GM12865 (cell line): ENCODE data around the gene ZNF592.
A peak's percentile ranks its signal among the peaks of the same experiment; 100 is the strongest.

Experiments
- DNase-seq: peaks from one replicate; pipeline ENCODE4 v3.0.0; 2010; ENCODE audit warnings: low read depth
- H3K4me3 ChIP-seq: 2 replicates; pipeline ENCODE4 v1.5.1; 2011; ENCODE audit warnings: mild to moderate bottlenecking, low read depth, low read length, control low read depth
- TF ChIP-seq, protein P1 (sequence below): IDR thresholded peaks from 2 replicates; pipeline ENCODE4 v1.5.1; 2011; ENCODE audit warnings: low read length, control low read depth, low read depth, inconsistent platforms; ENCODE audit not compliant: insufficient read depth; ENCODE audit errors: missing control alignments

The ZNF592 gene

DNA sequence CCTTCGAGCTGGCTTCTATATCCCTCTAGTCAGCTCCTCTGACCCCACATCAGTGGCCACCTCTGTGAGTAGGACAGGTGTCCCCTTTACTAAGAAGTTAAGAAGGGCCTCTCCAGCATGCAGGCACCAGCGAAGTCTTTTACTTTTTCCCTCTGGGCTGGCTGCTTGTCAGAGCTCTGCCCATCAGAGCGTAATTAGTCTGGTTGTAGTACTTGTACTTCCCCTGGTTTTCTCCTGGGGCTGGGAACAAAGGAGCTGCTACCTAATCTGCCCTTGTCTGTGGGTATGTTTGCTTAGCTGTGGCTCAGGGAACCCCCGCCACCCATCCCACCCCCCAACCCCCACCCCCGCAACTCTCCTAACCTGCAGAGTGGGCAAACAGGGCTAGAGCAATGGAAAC is 41.4 kb downstream of the ZNF592 start:
- no peak overlapping the region for H3K4me3 ChIP-seq
- peak; percentile 40 for DNase-seq
- TF ChIP-seq, protein P1, sequence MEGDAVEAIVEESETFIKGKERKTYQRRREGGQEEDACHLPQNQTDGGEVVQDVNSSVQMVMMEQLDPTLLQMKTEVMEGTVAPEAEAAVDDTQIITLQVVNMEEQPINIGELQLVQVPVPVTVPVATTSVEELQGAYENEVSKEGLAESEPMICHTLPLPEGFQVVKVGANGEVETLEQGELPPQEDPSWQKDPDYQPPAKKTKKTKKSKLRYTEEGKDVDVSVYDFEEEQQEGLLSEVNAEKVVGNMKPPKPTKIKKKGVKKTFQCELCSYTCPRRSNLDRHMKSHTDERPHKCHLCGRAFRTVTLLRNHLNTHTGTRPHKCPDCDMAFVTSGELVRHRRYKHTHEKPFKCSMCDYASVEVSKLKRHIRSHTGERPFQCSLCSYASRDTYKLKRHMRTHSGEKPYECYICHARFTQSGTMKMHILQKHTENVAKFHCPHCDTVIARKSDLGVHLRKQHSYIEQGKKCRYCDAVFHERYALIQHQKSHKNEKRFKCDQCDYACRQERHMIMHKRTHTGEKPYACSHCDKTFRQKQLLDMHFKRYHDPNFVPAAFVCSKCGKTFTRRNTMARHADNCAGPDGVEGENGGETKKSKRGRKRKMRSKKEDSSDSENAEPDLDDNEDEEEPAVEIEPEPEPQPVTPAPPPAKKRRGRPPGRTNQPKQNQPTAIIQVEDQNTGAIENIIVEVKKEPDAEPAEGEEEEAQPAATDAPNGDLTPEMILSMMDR, result no peak

DNA sequence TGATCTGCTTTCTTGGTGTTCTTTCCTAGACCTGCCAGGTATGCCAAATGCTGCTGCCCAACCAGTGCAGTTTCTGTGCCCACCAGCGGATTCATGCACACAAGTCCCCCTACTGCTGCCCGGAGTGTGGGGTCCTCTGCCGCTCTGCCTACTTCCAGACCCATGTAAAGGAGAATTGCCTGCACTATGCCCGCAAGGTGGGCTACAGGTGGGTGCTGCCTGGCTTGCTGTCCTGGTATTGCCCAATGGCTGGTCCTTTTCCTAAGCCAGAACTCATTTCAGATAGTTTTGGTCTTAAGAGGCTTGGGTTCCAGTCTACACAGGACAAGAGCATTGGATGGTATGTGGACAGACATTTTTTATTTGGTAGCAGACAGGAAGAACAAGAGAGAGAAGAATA is 42.3 kb downstream of the ZNF592 start:
- DNase-seq, result no peak
- TF ChIP-seq, protein P1, result no peak
- H3K4me3 ChIP-seq, result no peak overlapping the region

DNA sequence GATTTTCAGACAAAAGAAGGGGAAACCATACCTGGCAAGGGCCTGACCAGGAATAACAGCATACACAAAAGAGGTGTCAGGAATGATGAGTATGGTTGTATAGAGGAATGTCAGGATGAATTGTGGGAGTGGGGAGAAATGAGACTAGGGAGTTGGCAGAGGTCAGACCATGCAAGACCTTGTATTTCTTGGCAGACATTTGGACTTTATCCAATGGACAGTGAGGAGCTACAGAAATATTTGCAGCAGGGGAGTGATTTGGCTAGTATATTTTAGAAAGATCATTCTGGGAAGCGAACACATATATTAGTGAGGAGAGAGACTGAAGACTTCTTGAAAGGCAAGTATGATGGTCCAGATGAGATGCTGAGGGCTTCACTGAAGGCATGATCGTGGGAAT is 43.4 kb downstream of the ZNF592 start:
- no peak overlapping the region for H3K4me3 ChIP-seq
- no peak for DNase-seq
- TF ChIP-seq, protein P1, result no peak

DNA sequence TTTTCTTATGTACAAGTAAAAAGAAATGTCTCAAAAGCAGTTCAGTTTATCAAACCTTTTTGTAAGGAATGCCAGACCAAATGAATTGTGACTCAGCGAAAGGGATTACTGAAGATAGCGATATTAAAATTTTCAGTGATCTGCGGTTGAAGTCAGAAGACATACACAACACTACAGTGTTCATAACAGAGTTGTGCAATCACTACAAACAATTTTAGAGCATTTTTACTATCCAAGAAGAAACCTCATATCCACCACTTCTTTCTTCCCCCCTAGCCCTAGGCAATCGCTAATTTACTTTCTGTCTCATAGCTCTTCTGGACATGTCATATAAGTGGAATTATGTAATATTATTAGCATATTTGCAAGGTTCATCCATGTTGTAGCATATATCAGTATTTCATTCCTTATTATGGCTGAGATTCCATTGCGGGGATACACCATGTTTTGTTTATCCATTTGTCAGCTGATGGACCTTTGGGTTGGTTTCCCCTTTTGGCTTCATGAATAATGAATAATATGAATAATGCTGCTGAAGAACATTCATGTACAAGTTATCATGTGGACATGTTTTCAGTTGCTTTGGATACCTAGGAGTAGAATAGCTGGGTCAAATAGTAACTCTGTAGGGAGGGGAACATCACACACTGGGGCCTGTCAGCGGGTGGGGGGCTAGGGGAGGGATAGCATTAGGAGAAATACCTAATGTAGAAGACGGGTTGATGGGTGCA is 45.2 kb downstream of the ZNF592 start:
- H3K4me3 ChIP-seq, result no peak overlapping the region
- DNase-seq, result no peak
- TF ChIP-seq, protein P1, result no peak

DNA sequence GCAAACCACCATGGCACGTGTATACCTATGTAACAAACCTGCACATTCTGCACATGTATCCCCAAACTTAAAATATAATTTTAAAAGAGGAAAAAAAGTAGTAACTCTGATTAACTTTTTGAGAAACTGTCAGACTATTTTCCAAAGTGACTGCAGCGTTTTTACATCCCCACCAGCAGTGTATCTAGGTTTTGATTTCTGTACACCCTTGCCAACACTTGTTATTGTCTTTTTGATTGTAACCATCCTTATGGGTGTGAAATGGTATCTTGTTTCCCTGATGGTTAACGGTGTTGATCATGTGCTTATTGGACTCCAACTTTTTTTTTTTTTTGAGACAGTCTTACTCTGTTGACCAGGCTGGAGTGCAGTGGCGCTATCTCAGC is 45.8 kb downstream of the ZNF592 start:
- H3K4me3 ChIP-seq, result no peak overlapping the region
- no peak for DNase-seq
- TF ChIP-seq, protein P1, result no peak

DNA sequence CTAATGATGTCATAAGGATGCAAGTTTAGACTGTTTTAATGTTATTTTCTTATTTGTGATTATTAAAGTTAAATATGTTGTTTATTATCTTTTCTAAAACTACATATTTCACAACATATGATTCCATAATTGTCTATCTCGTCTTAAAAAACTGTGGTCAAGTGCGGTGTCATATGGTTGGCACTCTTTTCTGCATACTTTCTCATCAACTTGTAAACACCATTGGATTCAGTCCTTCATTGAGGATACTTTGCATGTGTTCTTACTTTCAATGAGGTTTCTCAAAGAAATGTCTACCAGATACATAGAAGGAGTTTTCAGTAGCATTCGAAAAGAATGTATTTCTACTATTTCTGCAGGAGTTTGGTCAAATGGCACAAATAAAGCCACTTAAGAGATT is 46.8 kb downstream of the ZNF592 start:
- H3K4me3 ChIP-seq, result no peak overlapping the region
- TF ChIP-seq, protein P1, result no peak
- no peak for DNase-seq

DNA sequence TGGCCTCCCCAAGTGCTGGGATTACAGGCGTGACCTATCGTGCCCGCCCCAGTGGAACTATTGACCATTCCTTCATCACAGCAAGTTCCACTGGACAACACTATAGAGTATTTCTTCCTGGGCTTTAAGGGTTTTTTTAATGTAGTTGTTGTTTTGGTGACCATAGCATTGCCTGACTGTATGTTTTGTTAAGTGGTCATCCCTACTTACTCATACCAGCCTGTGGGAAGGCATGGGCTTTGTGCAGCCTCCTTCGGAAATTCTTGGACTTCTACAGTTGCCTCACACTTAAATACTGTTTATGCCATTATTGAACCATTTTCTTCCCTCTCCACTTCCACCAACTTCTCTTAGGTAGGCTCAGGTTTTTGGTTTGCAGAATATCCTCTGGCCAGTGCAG is 48.8 kb downstream of the ZNF592 start:
- DNase-seq, result no peak
- TF ChIP-seq, protein P1, result no peak
- H3K4me3 ChIP-seq, result no peak overlapping the region
